Brain microvascular endothelial cell (primary cell): Measurements from ENCODE around the gene MED12.

Experiments
- DNase-seq: peaks from one replicate; pipeline ENCODE4 v3.0.0-alpha.2; 2020
- H3K27ac ChIP-seq: fragments of 250-450 bp; sonication (Bioruptor Pico); 2 replicates; pipeline ENCODE4 v1.5.1; 2020; ENCODE audit warnings: mild to moderate bottlenecking, moderate library complexity
- H3K27me3 ChIP-seq: fragments of 250-450 bp; sonication (Bioruptor Pico); replicated peaks from 2 replicates; pipeline ENCODE4 v1.5.1; 2020; ENCODE audit warnings: mild to moderate bottlenecking
- H3K36me3 ChIP-seq: fragments of 250-450 bp; sonication (Bioruptor Pico); replicated peaks from 2 replicates; pipeline ENCODE4 v1.5.1; 2020; ENCODE audit warnings: mild to moderate bottlenecking
- H3K4me3 ChIP-seq: 2 replicates; pipeline ENCODE4 v1.5.1; 2011; ENCODE audit warnings: low read depth, mild to moderate bottlenecking, control low read depth, low read length, moderate library complexity
- in situ Hi-C: cut with HindIII; loops from 2 replicates; pipeline ENCODE4 v1.10.0; 2017; ENCODE audit warnings: low sequenced_read_pairs, low pct_ligation_motif_present
- TF ChIP-seq, protein P1 (sequence below): IDR thresholded peaks from 2 replicates; pipeline ENCODE4 v1.5.1; 2011; ENCODE audit warnings: low read depth, mild to moderate bottlenecking, moderate library complexity, low read length, control low read depth, inconsistent platforms; ENCODE audit errors: missing control alignments

The MED12 gene

GRCh38 chrX:71098302-71098701, 20.1 kb upstream of the MED12 start:
- no peak for DNase-seq
- Histone ChIP-seq H3K36me3 (no peaks in the 10 kb centered on the region), H3K27ac (no peak overlapping the region), H3K4me3 (no peak overlapping the region), H3K27me3 (no peaks in the 10 kb centered on the region)
- TF ChIP-seq, protein P1, sequence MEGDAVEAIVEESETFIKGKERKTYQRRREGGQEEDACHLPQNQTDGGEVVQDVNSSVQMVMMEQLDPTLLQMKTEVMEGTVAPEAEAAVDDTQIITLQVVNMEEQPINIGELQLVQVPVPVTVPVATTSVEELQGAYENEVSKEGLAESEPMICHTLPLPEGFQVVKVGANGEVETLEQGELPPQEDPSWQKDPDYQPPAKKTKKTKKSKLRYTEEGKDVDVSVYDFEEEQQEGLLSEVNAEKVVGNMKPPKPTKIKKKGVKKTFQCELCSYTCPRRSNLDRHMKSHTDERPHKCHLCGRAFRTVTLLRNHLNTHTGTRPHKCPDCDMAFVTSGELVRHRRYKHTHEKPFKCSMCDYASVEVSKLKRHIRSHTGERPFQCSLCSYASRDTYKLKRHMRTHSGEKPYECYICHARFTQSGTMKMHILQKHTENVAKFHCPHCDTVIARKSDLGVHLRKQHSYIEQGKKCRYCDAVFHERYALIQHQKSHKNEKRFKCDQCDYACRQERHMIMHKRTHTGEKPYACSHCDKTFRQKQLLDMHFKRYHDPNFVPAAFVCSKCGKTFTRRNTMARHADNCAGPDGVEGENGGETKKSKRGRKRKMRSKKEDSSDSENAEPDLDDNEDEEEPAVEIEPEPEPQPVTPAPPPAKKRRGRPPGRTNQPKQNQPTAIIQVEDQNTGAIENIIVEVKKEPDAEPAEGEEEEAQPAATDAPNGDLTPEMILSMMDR: peak; percentile 62
- in situ Hi-C loops: no loop called here

GRCh38 chrX:71098951-71099506, 19.4 kb upstream of the MED12 start:
- in situ Hi-C loops: no loop called here
- no peaks in the 10 kb centered on the region for H3K36me3 ChIP-seq
- H3K27ac ChIP-seq: no peak overlapping the region
- H3K27me3 ChIP-seq: no peaks in the 10 kb centered on the region
- TF ChIP-seq, protein P1: no peak
- H3K4me3 ChIP-seq: no peak overlapping the region
- no peak for DNase-seq

- H3K27ac ChIP-seq: no peak overlapping the region
- no peak for DNase-seq
- H3K4me3 ChIP-seq: no peak overlapping the region
- H3K36me3 ChIP-seq: no peaks in the 10 kb centered on the region
- in situ Hi-C loops: no loop called here
- no peaks in the 10 kb centered on the region for H3K27me3 ChIP-seq
- TF ChIP-seq, protein P1: no peak
Observed at GRCh38 chrX:71099736-71100135, 18.7 kb upstream of the MED12 start.

DNA sequence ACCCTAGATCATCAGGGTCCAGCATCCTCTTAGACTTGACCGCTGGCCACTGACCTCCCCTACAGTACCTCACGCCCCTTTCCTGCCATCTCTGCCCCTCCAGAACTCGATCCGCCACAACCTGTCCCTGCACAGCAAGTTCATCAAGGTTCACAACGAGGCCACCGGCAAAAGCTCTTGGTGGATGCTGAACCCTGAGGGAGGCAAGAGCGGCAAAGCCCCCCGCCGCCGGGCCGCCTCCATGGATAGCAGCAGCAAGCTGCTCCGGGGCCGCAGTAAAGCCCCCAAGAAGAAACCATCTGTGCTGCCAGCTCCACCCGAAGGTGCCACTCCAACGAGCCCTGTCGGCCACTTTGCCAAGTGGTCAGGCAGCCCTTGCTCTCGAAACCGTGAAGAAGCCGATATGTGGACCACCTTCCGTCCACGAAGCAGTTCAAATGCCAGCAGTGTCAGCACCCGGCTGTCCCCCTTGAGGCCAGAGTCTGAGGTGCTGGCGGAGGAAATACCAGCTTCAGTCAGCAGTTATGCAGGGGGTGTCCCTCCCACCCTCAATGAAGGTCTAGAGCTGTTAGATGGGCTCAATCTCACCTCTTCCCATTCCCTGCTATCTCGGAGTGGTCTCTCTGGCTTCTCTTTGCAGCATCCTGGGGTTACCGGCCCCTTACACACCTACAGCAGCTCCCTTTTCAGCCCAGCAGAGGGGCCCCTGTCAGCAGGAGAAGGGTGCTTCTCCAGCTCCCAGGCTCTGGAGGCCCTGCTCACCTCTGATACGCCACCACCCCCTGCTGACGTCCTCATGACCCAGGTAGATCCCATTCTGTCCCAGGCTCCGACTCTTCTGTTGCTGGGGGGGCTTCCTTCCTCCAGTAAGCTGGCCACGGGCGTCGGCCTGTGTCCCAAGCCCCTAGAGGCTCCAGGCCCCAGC, 17.6 kb upstream of the MED12 start:
- in situ Hi-C loops: no loop called here
- Histone ChIP-seq H3K27me3 (no peaks in the 10 kb centered on the region), H3K36me3 (no peaks in the 10 kb centered on the region), H3K27ac (no peak overlapping the region), H3K4me3 (no peak overlapping the region)
- TF ChIP-seq, protein P1: no peak
- no peak for DNase-seq

- in situ Hi-C loops: no loop called here
- H3K4me3 ChIP-seq: no peak overlapping the region
- H3K36me3 ChIP-seq: no peaks in the 10 kb centered on the region
- DNase-seq: no peak
- no peaks in the 10 kb centered on the region for H3K27me3 ChIP-seq
- TF ChIP-seq, protein P1: no peak
- H3K27ac ChIP-seq: no peak overlapping the region
Observed at GRCh38 chrX:71102292-71102691, 16.1 kb upstream of the MED12 start.
